ENCODE results near the gene SLC29A2.
"Not testable (repeated sequence)": the region's sequence is repeated elsewhere in the genome, so short reads cannot be mapped to it uniquely, and the experiment has no call there.

The SLC29A2 gene

GRCh38 chr11:66332371-66333219 lies 39.0 kb downstream of the SLC29A2 start:
- no peak for DNase-seq

- no peak for DNase-seq
Measured at GRCh38 chr11:66331542-66332370, 39.8 kb downstream of the SLC29A2 start.

- no peak for DNase-seq
Measured at GRCh38 chr11:66330931-66331330, 40.6 kb downstream of the SLC29A2 start.

- no peak for DNase-seq
Measured at GRCh38 chr11:66329165-66329673, 42.3 kb downstream of the SLC29A2 start.

- peak; percentile 93 for DNase-seq
Measured at GRCh38 chr11:66328302-66329144, 43.0 kb downstream of the SLC29A2 start.

GRCh38 chr11:66328031-66328301 lies 43.6 kb downstream of the SLC29A2 start:
- no peak for DNase-seq

- DNase-seq: no peak
Measured at GRCh38 chr11:66327171-66328030, 44.2 kb downstream of the SLC29A2 start.

- peak; percentile 78 for DNase-seq
Measured at GRCh38 chr11:66326261-66327111, 45.1 kb downstream of the SLC29A2 start.

- DNase-seq: no peak
Measured at GRCh38 chr11:66325263-66325671, 46.3 kb downstream of the SLC29A2 start.

GRCh38 chr11:66324664-66325063 lies 46.9 kb downstream of the SLC29A2 start:
- no peak for DNase-seq

GRCh38 chr11:66323684-66324083 lies 47.9 kb downstream of the SLC29A2 start:
- no peak for DNase-seq

GRCh38 chr11:66322732-66323427 lies 48.7 kb downstream of the SLC29A2 start:
- DNase-seq: no peak

GRCh38 chr11:66321606-66322005 lies 50.0 kb downstream of the SLC29A2 start:
- no peak for DNase-seq

GRCh38 chr11:66320748-66321147 lies 50.8 kb downstream of the SLC29A2 start:
- DNase-seq: not testable (repeated sequence)

- not testable (repeated sequence) for DNase-seq
Measured at GRCh38 chr11:66320289-66320688, 51.3 kb downstream of the SLC29A2 start.

- no peak for DNase-seq
Measured at GRCh38 chr11:66318600-66318970, 53.0 kb downstream of the SLC29A2 start.

- peak; percentile 80 for DNase-seq
Measured at GRCh38 chr11:66317723-66318599, 53.6 kb downstream of the SLC29A2 start.

GRCh38 chr11:66317322-66317722 lies 54.2 kb downstream of the SLC29A2 start:
- DNase-seq: peak; percentile 86

GRCh38 chr11:66316849-66317251 lies 54.7 kb downstream of the SLC29A2 start, which contains the start of gene CD248:
Gene CD248, minus strand, starts transcription at chr11:66317044. Its CDS starts 17 bp downstream, at chr11:66317027.
- peak; percentile 73 for DNase-seq
